Chondrocyte (in vitro differentiated cells): ENCODE data around the gene HIF1AN. TPM values are rescaled to one million over a fixed set of nuclear protein-coding genes. Genes with fewer than 3 reads are reported as not detected.

ENCODE experiments used
- DNase-seq: peaks from one replicate; pipeline ENCODE4 v3.0.0; 2021; ENCODE audit warnings: mixed read lengths, low spot score
- H3K27ac Mint-ChIP-seq: one replicate; pipeline ENCODE4 v1.8.0; 2021; ENCODE audit warnings: mild to moderate bottlenecking, moderate library complexity, mixed read lengths; ENCODE audit not compliant: unreplicated experiment
- H3K27me3 Mint-ChIP-seq: 2 replicates; pipeline ENCODE4 v1.8.0; 2021; ENCODE audit warnings: low read depth, mixed read lengths
- H3K36me3 Mint-ChIP-seq: 2 replicates; pipeline ENCODE4 v1.8.0; 2021; ENCODE audit warnings: low read depth, mixed read lengths
- H3K4me1 Mint-ChIP-seq: 2 replicates; pipeline ENCODE4 v1.8.0; 2021; ENCODE audit warnings: low read depth, mild to moderate bottlenecking, mixed read lengths
- H3K4me3 Mint-ChIP-seq: one replicate; pipeline ENCODE4 v1.8.0; 2021; ENCODE audit warnings: mild to moderate bottlenecking, moderate library complexity, mixed read lengths; ENCODE audit not compliant: unreplicated experiment
- H3K9me3 Mint-ChIP-seq: 2 replicates; pipeline ENCODE4 v1.8.0; 2021; ENCODE audit warnings: low read depth, mixed read lengths
- CTCF ChIP-seq: fragments of 200-600 bp; sonication (generic); IDR thresholded peaks from 2 replicates; pipeline ENCODE4 v1.5.0; 2021; ENCODE audit warnings: antibody characterized with exemption, mild to moderate bottlenecking, moderate library complexity
- total RNA-seq: library from RNA; stranded (reverse); gene quantifications from 3 replicates; pipeline ENCODE4 v1.2.1, GENCODE V29; 2021

The HIF1AN gene
- total RNA-seq, 1 donor from 2014 or later = 43.1 TPM

GRCh38 chr10:100565206-100565985, 29.7 kb downstream of the HIF1AN start:
- H3K27me3 Mint-ChIP-seq = peaks cover 45% of the 10 kb centered on the region
- H3K27ac Mint-ChIP-seq = no peak overlapping the region
- H3K4me1 Mint-ChIP-seq = peaks cover 5% of the 10 kb centered on the region
- no peak for TF ChIP-seq CTCF
- DNase-seq = no peak
- H3K9me3 Mint-ChIP-seq = no peaks in the 10 kb centered on the region
- H3K36me3 Mint-ChIP-seq = peaks cover 2% of the 10 kb centered on the region
- H3K4me3 Mint-ChIP-seq = no peak overlapping the region

GRCh38 chr10:100566561-100566960, 30.8 kb downstream of the HIF1AN start:
- Mint-ChIP-seq H3K9me3 (no peaks in the 10 kb centered on the region), H3K27me3 (peaks cover 43% of the 10 kb centered on the region), H3K36me3 (peaks cover 2% of the 10 kb centered on the region), H3K4me3 (no peak overlapping the region), H3K4me1 (no peaks in the 10 kb centered on the region), H3K27ac (no peak overlapping the region)
- TF ChIP-seq CTCF = no peak
- DNase-seq = no peak

- no peaks in the 10 kb centered on the region for H3K9me3 Mint-ChIP-seq
- peaks cover 2% of the 10 kb centered on the region for H3K36me3 Mint-ChIP-seq
- H3K27me3 Mint-ChIP-seq = peaks cover 43% of the 10 kb centered on the region
- no peak for TF ChIP-seq CTCF
- no peaks in the 10 kb centered on the region for H3K4me1 Mint-ChIP-seq
- no peak overlapping the region for H3K4me3 Mint-ChIP-seq
- no peak overlapping the region for H3K27ac Mint-ChIP-seq
- no peak for DNase-seq
Observed at GRCh38 chr10:100567249-100567648, 31.5 kb downstream of the HIF1AN start.

GRCh38 chr10:100567826-100568225, 32.1 kb downstream of the HIF1AN start:
- H3K4me1 Mint-ChIP-seq = no peaks in the 10 kb centered on the region

GRCh38 chr10:100568912-100569311, 33.2 kb downstream of the HIF1AN start:
- Mint-ChIP-seq H3K4me1 (no peaks in the 10 kb centered on the region), H3K27ac (no peak overlapping the region), H3K27me3 (peaks cover 50% of the 10 kb centered on the region), H3K36me3 (no peaks in the 10 kb centered on the region), H3K9me3 (no peaks in the 10 kb centered on the region), H3K4me3 (no peak overlapping the region)
- TF ChIP-seq CTCF = no peak
- DNase-seq = no peak

More at GRCh38 chr10:100567826-100568225, 32.1 kb downstream of the HIF1AN start:
- DNase-seq = no peak
- H3K27me3 Mint-ChIP-seq = peaks cover 46% of the 10 kb centered on the region
- no peak overlapping the region for H3K4me3 Mint-ChIP-seq
- peaks cover 2% of the 10 kb centered on the region for H3K36me3 Mint-ChIP-seq
- H3K27ac Mint-ChIP-seq = no peak overlapping the region
- H3K9me3 Mint-ChIP-seq = no peaks in the 10 kb centered on the region
- TF ChIP-seq CTCF = no peak
